ENCODE measurements around the gene ZFYVE9.
"Not testable (repeated sequence)": the region's sequence is repeated elsewhere in the genome, so short reads cannot be mapped to it uniquely, and the experiment has no call there.

The ZFYVE9 gene

GRCh38 chr1:52141513-52142219, at the start of gene ZFYVE9:
Gene ZFYVE9, plus strand, starts transcription at chr1:52142089. Its CDS starts 91,118 bp downstream, at chr1:52233207.
- peak; percentile 31 to 65 (median 44) for DNase-seq (ENCODE audit: low read depth in 4 of 4, low spot score in 1 of 4)

- not testable (repeated sequence) for DNase-seq (ENCODE audit: low read depth in 4 of 4, low spot score in 1 of 4)
Observed at GRCh38 chr1:52094300-52094699, 47.6 kb upstream of the ZFYVE9 start.

GRCh38 chr1:52096216-52096615, 45.7 kb upstream of the ZFYVE9 start:
- no peak for DNase-seq (ENCODE audit: low read depth in 4 of 4, low spot score in 1 of 4)

- no peak for DNase-seq (ENCODE audit: low read depth in 4 of 4, low spot score in 1 of 4)
Observed at GRCh38 chr1:52098139-52098871, 43.6 kb upstream of the ZFYVE9 start.

GRCh38 chr1:52102336-52103013, 39.4 kb upstream of the ZFYVE9 start:
- DNase-seq (ENCODE audit: low read depth in 4 of 4, low spot score in 1 of 4), result no peak

GRCh38 chr1:52111492-52111891, 30.4 kb upstream of the ZFYVE9 start:
- DNase-seq (ENCODE audit: low read depth in 4 of 4, low spot score in 1 of 4), result no peak

GRCh38 chr1:52112489-52112888, 29.4 kb upstream of the ZFYVE9 start:
- DNase-seq (ENCODE audit: low read depth in 4 of 4, low spot score in 1 of 4), result no peak

GRCh38 chr1:52119301-52120079, 22.4 kb upstream of the ZFYVE9 start:
- no peak for DNase-seq (ENCODE audit: low read depth in 4 of 4, low spot score in 1 of 4)

GRCh38 chr1:52122384-52122783, 19.5 kb upstream of the ZFYVE9 start:
- no peak for DNase-seq (ENCODE audit: low read depth in 4 of 4, low spot score in 1 of 4)

GRCh38 chr1:52123622-52124021, 18.3 kb upstream of the ZFYVE9 start:
- no peak for DNase-seq (ENCODE audit: low read depth in 4 of 4, low spot score in 1 of 4)

GRCh38 chr1:52125736-52126359, 16.0 kb upstream of the ZFYVE9 start:
- DNase-seq (ENCODE audit: low read depth in 4 of 4, low spot score in 1 of 4), result no peak

GRCh38 chr1:52127181-52128180, 14.4 kb upstream of the ZFYVE9 start:
- no peak for DNase-seq (ENCODE audit: low read depth in 4 of 4, low spot score in 1 of 4)

- peak in 3 of 4 experiments; percentile 2 to 7 (median 6) for DNase-seq (ENCODE audit: low read depth in 4 of 4, low spot score in 1 of 4)
Observed at GRCh38 chr1:52139817-52140540, 1.9 kb upstream of the ZFYVE9 start.

- no peak for DNase-seq (ENCODE audit: low read depth in 4 of 4, low spot score in 1 of 4)
Observed at GRCh38 chr1:52140633-52141512, 1.0 kb upstream of the ZFYVE9 start.

- DNase-seq (ENCODE audit: low read depth in 4 of 4, low spot score in 1 of 4), result peak in 3 of 4 experiments; percentile 1 to 15 (median 8)
Observed at GRCh38 chr1:52142220-52143183, 613 bp downstream of the ZFYVE9 start.

- no peak for DNase-seq (ENCODE audit: low read depth in 4 of 4, low spot score in 1 of 4)
Observed at GRCh38 chr1:52145137-52145536, 3.2 kb downstream of the ZFYVE9 start.

- not testable (repeated sequence) for DNase-seq (ENCODE audit: low read depth in 4 of 4, low spot score in 1 of 4)
Observed at GRCh38 chr1:52150445-52150844, 8.6 kb downstream of the ZFYVE9 start.
